Stimulated activated CD8-positive, alpha-beta memory T cell treated with anti-CD3 and anti-CD28 coated beads, Interleukin-15, amount 100 ng/mL, for 1 hour (primary cell): ENCODE results near the gene TSPAN1.
A peak's percentile ranks its signal among the peaks of the same experiment; 100 is the strongest.
"Not testable (repeated sequence)": the region's sequence is repeated elsewhere in the genome, so short reads cannot be mapped to it uniquely, and the experiment has no call there.

ENCODE experiments used
- DNase-seq: peaks from one replicate; pipeline ENCODE4 v3.0.0-alpha.2; 2020; ENCODE audit warnings: low read depth

Gene TSPAN1

GRCh38 chr1:46219551-46220520, 44.9 kb downstream of the TSPAN1 start:
- no peak for DNase-seq

- no peak for DNase-seq
These were observed 45.9 kb downstream of the TSPAN1 start for GRCh38 chr1:46220808-46221207.

- DNase-seq, result no peak
These were observed 46.9 kb downstream of the TSPAN1 start for GRCh38 chr1:46221749-46222148.

- DNase-seq, result not testable (repeated sequence)
These were observed 48.2 kb downstream of the TSPAN1 start for GRCh38 chr1:46223055-46223454.

GRCh38 chr1:46223472-46223943, 48.6 kb downstream of the TSPAN1 start:
- peak; percentile 25 for DNase-seq

GRCh38 chr1:46224966-46225365, 50.1 kb downstream of the TSPAN1 start:
- no peak for DNase-seq

GRCh38 chr1:46231231-46231630, 56.3 kb downstream of the TSPAN1 start:
- DNase-seq, result not testable (repeated sequence)
